HG03045 (cell line): ENCODE measurements around the gene PGAP2.
A peak's percentile ranks its signal among the peaks of the same experiment; 100 is the strongest.
"Not testable (repeated sequence)": the region's sequence is repeated elsewhere in the genome, so short reads cannot be mapped to it uniquely, and the experiment has no call there.

Experiments
- ATAC-seq: cut with Tn5 transposase; IDR thresholded peaks from one replicate; pipeline ENCODE4 v1.9.1; 2021; ENCODE audit warnings: mild to moderate bottlenecking, moderate library complexity; ENCODE audit not compliant: unreplicated experiment

PGAP2 gene

GRCh38 chr11:3807909-3808860 lies at the start of gene PGAP2:
PGAP2 (plus strand) TSS chr11:3808560; CDS start chr11:3811260, 2,700 bp downstream.
- ATAC-seq, result peak; percentile 64

DNA sequence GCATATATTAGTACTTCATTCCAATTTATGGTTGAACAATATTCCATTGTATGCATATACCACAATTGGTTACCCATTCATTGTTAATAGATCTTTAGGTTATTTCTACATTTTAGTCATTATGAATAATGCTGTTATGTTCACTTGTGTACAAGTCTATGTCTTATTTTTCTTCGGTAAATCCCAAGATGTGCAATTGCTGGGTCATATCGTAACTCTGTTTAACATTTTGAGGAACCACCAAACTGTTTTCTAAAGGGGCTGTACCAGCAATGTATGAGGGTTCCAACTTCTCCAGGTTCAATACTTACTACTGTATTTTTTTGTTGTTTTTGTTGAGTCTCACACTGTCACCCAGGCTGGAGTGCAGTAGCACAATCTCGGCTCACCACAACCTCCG lies 44.1 kb upstream of the PGAP2 start:
- ATAC-seq, result no peak

DNA sequence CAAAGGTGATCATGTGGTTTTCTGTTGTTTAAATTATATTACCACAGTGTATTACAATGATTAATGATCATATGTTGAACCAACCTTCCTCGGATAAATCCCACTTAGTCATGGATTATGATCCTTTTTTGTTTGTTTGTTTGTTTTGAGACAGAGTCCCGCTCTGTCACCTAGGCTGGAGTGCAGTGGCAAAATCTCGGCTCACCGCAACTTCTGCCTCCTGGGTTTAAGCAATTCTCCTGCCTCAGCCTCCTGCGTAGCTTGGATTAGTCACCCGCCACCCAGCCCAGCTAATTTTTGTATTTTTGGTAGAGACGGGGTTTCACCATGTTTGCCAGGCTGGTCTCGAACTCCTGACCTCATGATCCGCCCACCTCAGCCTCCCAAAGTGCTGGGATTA lies 41.5 kb upstream of the PGAP2 start:
- ATAC-seq, result not testable (repeated sequence)

GRCh38 chr11:3767536-3767935 lies 40.8 kb upstream of the PGAP2 start:
- ATAC-seq, result no peak

DNA sequence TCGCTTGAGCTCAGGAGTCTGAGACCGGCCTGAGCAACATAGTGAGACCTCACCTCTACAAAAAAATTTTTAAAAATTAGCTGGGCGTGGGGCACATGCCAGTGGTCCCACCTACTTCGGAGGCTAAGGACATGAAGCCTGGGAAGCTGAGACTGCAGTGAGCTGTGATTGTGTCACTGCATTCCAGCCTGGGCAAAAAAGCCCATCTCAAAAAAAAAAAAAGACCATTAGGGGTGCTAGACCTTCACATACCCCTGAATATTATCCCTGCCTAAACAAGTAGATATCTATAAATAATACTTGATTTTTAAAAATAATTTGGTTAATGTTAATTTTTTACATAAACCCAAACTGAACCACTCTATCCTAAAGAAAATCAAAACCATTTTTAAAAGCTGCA lies 35.2 kb upstream of the PGAP2 start:
- no peak for ATAC-seq

DNA sequence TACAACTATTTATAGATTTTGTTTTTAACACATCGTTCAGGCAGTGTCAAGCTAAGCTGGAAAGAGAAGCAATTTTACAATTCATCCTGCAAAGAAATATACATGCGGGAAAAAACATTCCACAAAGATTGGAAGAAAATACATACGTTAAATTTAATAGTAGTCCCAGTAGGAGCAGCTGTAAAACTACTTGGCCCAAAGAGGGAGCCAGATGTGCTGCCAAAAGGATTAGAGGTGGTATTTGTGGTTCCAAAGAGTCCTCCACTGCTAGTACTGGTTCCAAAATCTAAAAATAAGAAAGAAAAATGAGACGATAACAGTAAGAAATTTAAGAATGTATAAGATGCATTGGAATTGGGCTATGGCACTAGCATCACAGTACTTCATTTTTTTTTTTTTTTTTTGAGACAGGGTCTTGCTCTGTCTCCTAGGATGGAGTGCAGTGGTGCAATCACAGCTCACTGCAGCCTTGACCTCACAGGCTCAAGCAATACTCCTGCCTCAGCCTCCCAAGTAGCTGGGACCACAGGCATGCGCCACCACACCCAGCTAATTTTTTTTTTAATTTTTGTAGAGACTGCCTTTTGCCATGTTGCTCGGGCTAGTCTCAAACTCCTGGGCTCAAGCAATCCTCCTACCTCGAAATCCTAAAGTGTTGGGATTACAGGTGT lies 32.5 kb upstream of the PGAP2 start:
- ATAC-seq, result no peak

GRCh38 chr11:3781423-3781822 lies 26.9 kb upstream of the PGAP2 start:
- no peak for ATAC-seq

DNA sequence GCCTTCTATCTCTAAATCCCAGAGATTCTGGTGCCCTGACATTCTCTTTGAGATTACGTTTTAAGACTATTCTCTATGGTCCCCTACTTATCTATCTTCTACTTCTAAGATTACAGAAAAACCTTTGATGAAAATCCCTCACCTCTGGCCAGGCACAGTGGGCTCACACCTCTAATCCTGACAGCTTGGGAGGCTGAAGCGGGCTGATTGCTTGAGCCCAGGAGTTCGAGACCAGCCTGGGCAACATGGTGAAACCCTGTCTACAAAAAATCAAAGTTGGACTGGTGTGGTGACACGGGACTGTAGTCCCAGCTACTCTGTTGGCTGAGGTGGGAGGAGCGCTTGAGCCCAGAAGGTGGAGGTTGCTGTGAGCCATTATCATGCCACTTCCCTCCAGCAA lies 25.4 kb upstream of the PGAP2 start:
- no peak for ATAC-seq

- no peak for ATAC-seq
Observed at GRCh38 chr11:3783611-3784010, 24.7 kb upstream of the PGAP2 start.

GRCh38 chr11:3786781-3787428 lies 21.5 kb upstream of the PGAP2 start:
- no peak for ATAC-seq

DNA sequence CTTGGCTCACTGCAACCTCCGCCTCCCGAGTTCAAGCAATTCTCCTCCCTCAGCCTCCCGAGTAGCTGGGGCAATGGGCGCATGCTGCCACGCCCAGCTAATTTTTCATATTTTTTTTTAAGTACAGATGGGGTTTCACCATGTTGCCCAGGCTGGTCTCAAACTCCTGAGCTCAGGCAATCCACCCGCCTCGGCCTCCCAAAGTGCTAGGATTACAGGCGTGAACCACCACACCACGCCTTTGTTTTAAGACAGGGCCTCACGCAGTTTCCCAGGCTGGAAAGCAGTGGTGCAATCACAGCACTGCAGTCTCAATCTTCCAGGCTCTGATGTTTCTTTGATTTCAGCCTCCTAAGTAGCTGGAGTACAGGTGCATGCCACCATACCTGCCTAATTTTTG lies 14.0 kb upstream of the PGAP2 start:
- ATAC-seq, result not testable (repeated sequence)

DNA sequence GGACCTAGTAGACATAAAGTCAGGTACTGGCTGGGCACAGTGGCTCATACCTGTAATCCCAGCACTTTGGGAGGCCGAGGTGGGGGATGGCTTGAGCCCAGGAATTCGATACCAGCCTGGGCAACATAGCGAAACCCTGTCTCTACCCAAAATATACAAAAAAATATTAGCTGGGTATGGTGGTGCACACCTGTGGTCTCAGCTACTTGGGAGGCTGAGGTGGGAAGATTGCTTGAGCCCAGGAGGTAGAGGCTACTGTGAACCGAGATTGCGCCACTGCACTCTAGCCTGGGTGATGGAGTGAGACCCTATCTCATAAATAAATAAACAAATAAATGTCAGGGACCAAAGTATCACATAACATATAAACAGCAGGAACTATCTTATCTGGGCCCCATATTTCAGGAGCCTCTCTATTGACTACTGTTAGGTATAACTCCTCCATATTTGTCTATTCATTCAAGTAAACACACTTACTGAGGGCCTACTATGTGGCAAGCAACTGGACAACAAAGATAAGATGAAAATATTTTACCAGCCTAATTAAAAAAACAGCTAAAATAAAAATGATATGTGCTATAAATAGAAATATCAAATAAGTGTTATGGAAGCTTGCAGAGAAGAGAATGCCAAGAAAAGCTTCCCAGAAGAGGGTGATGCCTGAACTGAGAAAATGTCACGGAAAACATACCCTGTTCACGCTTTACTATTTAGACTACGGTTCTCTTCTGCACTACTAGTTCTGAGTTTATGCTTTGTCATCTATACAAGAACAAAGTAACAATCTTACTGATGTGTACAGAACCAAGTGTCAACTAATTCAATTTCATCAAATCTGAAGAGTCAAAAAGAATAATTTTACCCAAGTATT lies 13.0 kb upstream of the PGAP2 start:
- ATAC-seq, result no peak

DNA sequence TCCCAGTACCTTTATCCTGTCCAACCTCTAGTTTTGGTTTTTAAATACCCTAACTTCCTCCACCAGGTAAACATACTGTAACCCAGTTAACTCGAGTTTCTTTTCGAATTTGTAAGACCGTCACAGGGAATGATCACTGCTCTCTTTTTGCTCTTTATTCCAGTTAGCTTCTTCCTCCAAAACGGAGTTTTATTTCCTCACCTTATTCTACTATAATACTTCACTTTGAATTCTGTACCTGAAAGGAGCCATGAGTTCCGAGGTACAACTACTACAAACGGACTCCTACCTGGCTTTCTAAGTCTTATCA lies 12.4 kb upstream of the PGAP2 start:
- no peak for ATAC-seq

DNA sequence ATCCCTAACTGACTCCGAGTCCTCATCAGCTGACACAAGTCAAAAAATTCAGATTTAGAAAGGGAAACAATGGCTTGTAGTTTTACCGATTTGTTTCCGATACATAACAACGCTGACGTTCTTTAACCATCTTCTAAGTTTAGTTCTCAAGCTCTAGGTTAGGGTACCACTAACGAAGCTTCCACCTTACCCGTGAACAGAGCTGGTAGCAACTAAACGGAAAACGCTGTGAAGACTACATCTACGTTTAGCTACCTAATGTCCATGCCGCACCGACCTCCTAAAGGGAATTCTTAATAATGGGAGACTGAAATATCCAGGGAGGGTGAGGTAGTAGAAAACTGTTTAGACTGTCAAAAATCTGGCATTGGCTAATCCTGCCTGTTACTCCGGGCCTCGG lies 12.0 kb upstream of the PGAP2 start:
- ATAC-seq, result no peak

GRCh38 chr11:3796801-3797328 lies 11.5 kb upstream of the PGAP2 start:
- peak; percentile 34 for ATAC-seq

GRCh38 chr11:3797329-3798090 lies 10.8 kb upstream of the PGAP2 start, which contains the start of gene NUP98:
NUP98 (minus strand) TSS chr11:3797554; CDS start chr11:3782117, 15,437 bp downstream.
- ATAC-seq, result peak; percentile 92

DNA sequence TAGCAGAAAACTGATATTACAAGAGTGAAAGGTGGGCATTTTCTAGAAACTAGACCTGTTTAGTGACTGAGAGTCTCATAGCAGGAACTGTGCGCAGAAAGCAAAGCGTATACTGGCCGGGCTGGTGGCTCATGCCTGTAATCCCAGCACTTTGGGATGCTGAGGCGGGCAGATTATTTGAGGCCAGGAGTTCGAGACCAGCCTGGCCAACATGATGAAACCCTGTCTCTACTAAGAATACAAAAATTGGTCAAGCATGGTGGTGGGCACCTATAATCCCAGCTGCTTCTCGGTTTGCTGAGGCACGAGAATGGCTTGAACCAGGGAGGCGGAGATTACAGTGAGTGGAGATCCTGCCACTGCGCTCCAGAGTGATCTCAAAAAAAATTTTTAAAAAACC lies 9.2 kb upstream of the PGAP2 start:
- no peak for ATAC-seq

- no peak for ATAC-seq
Observed at GRCh38 chr11:3799873-3800272, 8.5 kb upstream of the PGAP2 start.

- no peak for ATAC-seq
Observed at GRCh38 chr11:3802011-3802790, 6.2 kb upstream of the PGAP2 start.
